CD4-positive, alpha-beta T cell (primary cell): ENCODE data around the gene OSBPL5. TPM values are rescaled to one million over a fixed set of nuclear protein-coding genes. Genes with fewer than 3 reads are reported as not detected.
A peak's percentile ranks its signal among the peaks of the same experiment; 100 is the strongest.

ENCODE experiments used
- ATAC-seq: fragments of 200-7000 bp; cut with Tn5 transposase; one replicate; pipeline ENCODE4 v1.10.0; 2022; ENCODE audit warnings: mild to moderate bottlenecking; ENCODE audit not compliant: poor library complexity
- CTCF ChIA-PET: fragments of 350-600 bp; sonication (Branson Sonifier 250); formaldehyde crosslinking; loops from one replicate; lab custom pipeline; 2021; ENCODE audit warnings: antibody characterized with exemption, inconsistent platforms; lab: Charles Lee
- POLR2A ChIA-PET: fragments of 350-600 bp; sonication (Branson Sonifier 250); formaldehyde crosslinking; loops from one replicate; lab custom pipeline; 2021; ENCODE audit warnings: antibody characterized with exemption, inconsistent platforms; lab: Charles Lee
- DNase-seq, 14 experiments: peaks; one replicate each; pipeline ENCODE4 v3.0.0-alpha.2; 2013 to 2020; ENCODE audit warnings: mixed read lengths in 2 of 14
- H3K27ac ChIP-seq, 2 donors: one replicate each; pipeline versions ENCODE4 v1.5.1 to v1.7.0; 2013; ENCODE audit warnings: low read length in 2 of 2, low read depth in 1 of 2, mild to moderate bottlenecking in 1 of 2
- H3K27me3 ChIP-seq, 2 experiments: 1 replicate in 1 of 2; 2 replicates in 1 of 2; pipeline versions ENCODE4 v1.6.1 to v1.7.0; 2013; ENCODE audit warnings: low read length in 2 of 2, control low read depth in 1 of 2, mild to moderate bottlenecking in 1 of 2, moderate library complexity in 1 of 2; ENCODE audit not compliant: insufficient read depth in 2 of 2, control insufficient read depth in 1 of 2
- H3K36me3 ChIP-seq: one replicate; pipeline ENCODE4 v1.6.1; 2013; ENCODE audit warnings: low read length, control low read depth; ENCODE audit not compliant: insufficient read depth
- H3K4me1 ChIP-seq: one replicate; pipeline ENCODE4 v1.6.1; 2013; ENCODE audit warnings: low read length, control low read depth; ENCODE audit not compliant: insufficient read depth
- H3K4me3 ChIP-seq: one replicate; pipeline ENCODE4 v1.5.1; 2013; ENCODE audit warnings: mild to moderate bottlenecking, low read length, moderate library complexity
- H3K9me3 ChIP-seq, 2 experiments: 1 replicate in 1 of 2; 2 replicates in 1 of 2; pipeline versions ENCODE4 v1.6.1 to v1.7.0; 2013; ENCODE audit warnings: low read length in 2 of 2, mild to moderate bottlenecking in 2 of 2, control low read depth in 1 of 2, moderate library complexity in 1 of 2; ENCODE audit not compliant: control insufficient read depth in 1 of 2, insufficient read depth in 1 of 2
- H3K27ac Mint-ChIP-seq: one replicate; pipeline ENCODE4 v1.8.0; 2020; ENCODE audit warnings: mixed read lengths
- H3K27me3 Mint-ChIP-seq: one replicate; pipeline ENCODE4 v1.8.0; 2021; ENCODE audit warnings: mixed read lengths
- H3K36me3 Mint-ChIP-seq: one replicate; pipeline ENCODE4 v1.8.0; 2021; ENCODE audit warnings: low read depth, mixed read lengths
- H3K4me1 Mint-ChIP-seq: one replicate; pipeline ENCODE4 v1.8.0; 2021; ENCODE audit warnings: low read depth, mixed read lengths
- H3K4me3 Mint-ChIP-seq: one replicate; pipeline ENCODE4 v1.8.0; 2020; ENCODE audit warnings: mild to moderate bottlenecking, mixed read lengths
- H3K9me3 Mint-ChIP-seq: one replicate; pipeline ENCODE4 v1.8.0; 2020; ENCODE audit warnings: mixed read lengths
- CTCF ChIP-seq: fragments of 200-600 bp; IDR thresholded peaks from one replicate; pipeline ENCODE4 v1.8.0; 2022; ENCODE audit warnings: antibody characterized with exemption, mild to moderate bottlenecking
- intact Hi-C, 2 experiments: fragments of 100-400 bp; cut with DNase I in 1 of 2; cut with micrococcal nuclease in 1 of 2; formaldehyde crosslinking; loops; one replicate each; pipeline versions ENCODE4 v1.15.1 to v1.9.0; 2023 to 2025; cut with DNase I, micrococcal nuclease
- total RNA-seq, 174 experiments: library from RNA in 2 of 174; stranded (reverse) in 2 of 174; gene quantifications; one replicate each; pipeline ENCODE4 v1.2.3 and lab custom pipeline; 2021 to 2026

The OSBPL5 gene
- total RNA-seq, 2 experiments from 2014 or later = 6.7 to 9.1 TPM

DNA sequence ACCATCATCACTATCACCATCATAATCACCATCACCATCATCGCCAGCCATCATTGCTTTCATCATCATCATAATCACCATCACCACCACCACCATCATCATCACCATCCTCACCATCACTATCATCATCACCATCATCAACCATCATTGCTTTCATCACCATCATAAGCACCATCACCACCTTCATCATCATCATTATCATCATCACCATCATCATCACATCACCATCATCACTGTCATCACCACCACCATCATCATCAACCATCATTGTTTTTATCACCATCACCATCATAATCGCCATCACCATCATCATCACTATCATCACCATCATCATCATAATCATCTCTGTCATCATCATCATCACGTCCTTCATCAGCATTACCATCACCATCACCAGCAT lies 9.3 kb upstream of the OSBPL5 start:
- no peaks in the 10 kb centered on the region for H3K36me3 ChIP-seq
- intact Hi-C loops = no loop called here
- ChIA-PET CTCF (no interaction called here), POLR2A (no interaction called here)
- DNase-seq (no peak), ATAC-seq (no peak)
- H3K9me3 Mint-ChIP-seq = peaks cover 6% of the 10 kb centered on the region
- peaks cover 4% of the 10 kb centered on the region for H3K4me1 ChIP-seq
- no peaks in the 10 kb centered on the region for H3K36me3 Mint-ChIP-seq
- H3K27me3 ChIP-seq = peaks cover 12 to 15% of the 10 kb centered on the region in 2 experiments
- H3K4me1 Mint-ChIP-seq = peaks cover 15% of the 10 kb centered on the region
- H3K27me3 Mint-ChIP-seq = peaks cover 25% of the 10 kb centered on the region
- no peak overlapping the region for H3K27ac Mint-ChIP-seq
- peaks cover 12 to 24% of the 10 kb centered on the region in 2 experiments for H3K9me3 ChIP-seq
- H3K4me3 Mint-ChIP-seq = no peak overlapping the region
- no peak overlapping the region for H3K4me3 ChIP-seq
- no peak for TF ChIP-seq CTCF
- H3K27ac ChIP-seq = no peak overlapping the region

- Mint-ChIP-seq H3K36me3 (no peaks in the 10 kb centered on the region), H3K4me1 (peaks cover 20% of the 10 kb centered on the region)
- POLR2A ChIA-PET = no interaction called here
Observed at GRCh38 chr11:3173795-3174194, 8.7 kb upstream of the OSBPL5 start.

GRCh38 chr11:3171931-3172560 lies 6.9 kb upstream of the OSBPL5 start:
- intact Hi-C loops = no loop called here
- Mint-ChIP-seq H3K4me3 (peak overlapping the region; percentile 20), H3K27me3 (peaks cover 25% of the 10 kb centered on the region), H3K27ac (no peak overlapping the region), H3K9me3 (peaks cover 6% of the 10 kb centered on the region), H3K4me1 (peaks cover 20% of the 10 kb centered on the region), H3K36me3 (no peaks in the 10 kb centered on the region)
- peaks cover 10% of the 10 kb centered on the region for H3K4me1 ChIP-seq
- no peak for DNase-seq
- H3K9me3 ChIP-seq = peaks cover 12 to 18% of the 10 kb centered on the region in 2 experiments
- no peak overlapping the region for H3K4me3 ChIP-seq
- CTCF ChIA-PET = no interaction called here
- POLR2A ChIA-PET = interaction anchor here (0.6 kb wide), 1 partner anchor 716 kb away, joined by 4 read pairs; no protein-coding TSS in a partner anchor
- TF ChIP-seq CTCF = no peak
- no peak for ATAC-seq
- no peak overlapping the region for H3K27ac ChIP-seq
- H3K27me3 ChIP-seq = peaks cover 19 to 25% of the 10 kb centered on the region in 2 experiments
- H3K36me3 ChIP-seq = no peaks in the 10 kb centered on the region

More at GRCh38 chr11:3173795-3174194, 8.7 kb upstream of the OSBPL5 start:
- Histone ChIP-seq H3K4me1 (peaks cover 10% of the 10 kb centered on the region), H3K4me3 (no peak overlapping the region), H3K27me3 (peaks cover 16 to 21% of the 10 kb centered on the region in 2 experiments), H3K27ac (no peak overlapping the region), H3K9me3 (peaks cover 12 to 24% of the 10 kb centered on the region in 2 experiments), H3K36me3 (no peaks in the 10 kb centered on the region)
- Mint-ChIP-seq H3K27me3 (peaks cover 25% of the 10 kb centered on the region), H3K27ac (no peak overlapping the region), H3K9me3 (peaks cover 6% of the 10 kb centered on the region), H3K4me3 (no peak overlapping the region)
- intact Hi-C loops = no loop called here
- TF ChIP-seq CTCF = no peak
- DNase-seq = no peak
- CTCF ChIA-PET = no interaction called here
- ATAC-seq = no peak
